ENCODE measurements around the gene FAM228B.

GRCh38 chr2:24101992-24102391, 21.3 kb upstream of the FAM228B start:
- no peak for TF ChIP-seq CTCF (IDR thresholded peaks at IDR 0.05)
- TF ChIP-seq POLR2A (IDR thresholded peaks at IDR 0.05) = no peak
